T-helper 1 cell treated with Interleukin-12 subunit alpha and Interleukin-12 subunit beta and Interleukin-4 antibody, amounts not matched to agents 30 μg/mL and 1 μg/mL, for 36 hours (primary cell): ENCODE data around the gene COL4A2.
A peak's percentile ranks its signal among the peaks of the same experiment; 100 is the strongest.
"Not testable (repeated sequence)": the region's sequence is repeated elsewhere in the genome, so short reads cannot be mapped to it uniquely, and the experiment has no call there.

Source experiments
- H3K27ac Mint-ChIP-seq: one replicate; pipeline ENCODE4 v1.8.0; 2021; ENCODE audit warnings: mild to moderate bottlenecking, mixed read lengths
- H3K27me3 Mint-ChIP-seq: one replicate; pipeline ENCODE4 v1.8.0; 2021; ENCODE audit warnings: low read depth, mixed read lengths
- H3K36me3 Mint-ChIP-seq: one replicate; pipeline ENCODE4 v1.8.0; 2021; ENCODE audit warnings: low read depth, mixed read lengths
- H3K4me1 Mint-ChIP-seq: one replicate; pipeline ENCODE4 v1.8.0; 2021; ENCODE audit warnings: low read depth, mixed read lengths
- H3K4me3 Mint-ChIP-seq: one replicate; pipeline ENCODE4 v1.8.0; 2021; ENCODE audit warnings: mild to moderate bottlenecking, moderate library complexity, mixed read lengths
- H3K9me3 Mint-ChIP-seq: one replicate; pipeline ENCODE4 v1.8.0; 2021; ENCODE audit warnings: mixed read lengths

The COL4A2 gene

GRCh38 chr13:110379358-110379757 is 72.3 kb downstream of the COL4A2 start:
- Mint-ChIP-seq H3K27me3 (peaks cover 14% of the 10 kb centered on the region), H3K4me1 (peaks cover 2% of the 10 kb centered on the region), H3K27ac (no peak overlapping the region), H3K9me3 (peaks cover 21% of the 10 kb centered on the region), H3K4me3 (no peak overlapping the region), H3K36me3 (no peaks in the 10 kb centered on the region)

- Mint-ChIP-seq H3K27me3 (peaks cover 12% of the 10 kb centered on the region), H3K4me1 (peaks cover 2% of the 10 kb centered on the region), H3K9me3 (peaks cover 25% of the 10 kb centered on the region), H3K36me3 (no peaks in the 10 kb centered on the region), H3K4me3 (no peak overlapping the region), H3K27ac (no peak overlapping the region)
Measured at GRCh38 chr13:110379905-110380341, 72.8 kb downstream of the COL4A2 start.

- Mint-ChIP-seq H3K27ac (peak overlapping the region; percentile 4), H3K4me1 (peaks cover 2% of the 10 kb centered on the region), H3K36me3 (peaks cover 2% of the 10 kb centered on the region), H3K9me3 (peaks cover 29% of the 10 kb centered on the region), H3K4me3 (no peak overlapping the region), H3K27me3 (peaks cover 8% of the 10 kb centered on the region)
Measured at GRCh38 chr13:110380359-110381028, 73.4 kb downstream of the COL4A2 start.

- no peak overlapping the region for H3K4me3 Mint-ChIP-seq
- H3K27ac Mint-ChIP-seq = no peak overlapping the region
- peaks cover 2% of the 10 kb centered on the region for H3K4me1 Mint-ChIP-seq
- peaks cover 2% of the 10 kb centered on the region for H3K36me3 Mint-ChIP-seq
- H3K9me3 Mint-ChIP-seq = peaks cover 29% of the 10 kb centered on the region
- H3K27me3 Mint-ChIP-seq = peaks cover 8% of the 10 kb centered on the region
Measured at GRCh38 chr13:110381029-110381360, 73.9 kb downstream of the COL4A2 start.

- Mint-ChIP-seq H3K4me3 (no peak overlapping the region), H3K4me1 (peaks cover 2% of the 10 kb centered on the region), H3K27me3 (peaks cover 8% of the 10 kb centered on the region), H3K9me3 (peaks cover 29% of the 10 kb centered on the region), H3K36me3 (peaks cover 2% of the 10 kb centered on the region), H3K27ac (no peak overlapping the region)
Measured at GRCh38 chr13:110382229-110382628, 75.1 kb downstream of the COL4A2 start.

- Mint-ChIP-seq H3K9me3 (peaks cover 29% of the 10 kb centered on the region), H3K4me1 (peaks cover 2% of the 10 kb centered on the region), H3K36me3 (peaks cover 2% of the 10 kb centered on the region), H3K27me3 (peaks cover 8% of the 10 kb centered on the region), H3K27ac (no peak overlapping the region), H3K4me3 (no peak overlapping the region)
Measured at GRCh38 chr13:110382830-110383229, 75.7 kb downstream of the COL4A2 start.

GRCh38 chr13:110387451-110388107 is 80.5 kb downstream of the COL4A2 start:
- Mint-ChIP-seq H3K4me3 (no peak overlapping the region), H3K4me1 (peaks cover 3% of the 10 kb centered on the region), H3K27me3 (peaks cover 34% of the 10 kb centered on the region), H3K27ac (no peak overlapping the region), H3K36me3 (peaks cover 2% of the 10 kb centered on the region), H3K9me3 (peaks cover 12% of the 10 kb centered on the region)

GRCh38 chr13:110388108-110388943 is 81.2 kb downstream of the COL4A2 start:
- Mint-ChIP-seq H3K4me1 (peaks cover 3% of the 10 kb centered on the region), H3K36me3 (peaks cover 2% of the 10 kb centered on the region), H3K27ac (no peak overlapping the region), H3K27me3 (peaks cover 34% of the 10 kb centered on the region), H3K4me3 (no peak overlapping the region), H3K9me3 (peaks cover 12% of the 10 kb centered on the region)

- no peak overlapping the region for H3K4me3 Mint-ChIP-seq
- H3K9me3 Mint-ChIP-seq = no peaks in the 10 kb centered on the region
- peaks cover 3% of the 10 kb centered on the region for H3K4me1 Mint-ChIP-seq
- H3K27me3 Mint-ChIP-seq = peaks cover 30% of the 10 kb centered on the region
- H3K27ac Mint-ChIP-seq = no peak overlapping the region
- H3K36me3 Mint-ChIP-seq = no peaks in the 10 kb centered on the region
Measured at GRCh38 chr13:110390567-110390966, 83.5 kb downstream of the COL4A2 start.

GRCh38 chr13:110391273-110391672 is 84.2 kb downstream of the COL4A2 start:
- peaks cover 35% of the 10 kb centered on the region for H3K27me3 Mint-ChIP-seq
- peaks cover 3% of the 10 kb centered on the region for H3K4me1 Mint-ChIP-seq

GRCh38 chr13:110392510-110393240 is 85.6 kb downstream of the COL4A2 start:
- H3K36me3 Mint-ChIP-seq = no peaks in the 10 kb centered on the region
- no peak overlapping the region for H3K4me3 Mint-ChIP-seq
- no peak overlapping the region for H3K27ac Mint-ChIP-seq
- H3K9me3 Mint-ChIP-seq = no peaks in the 10 kb centered on the region
- H3K4me1 Mint-ChIP-seq = peaks cover 3% of the 10 kb centered on the region
- peaks cover 47% of the 10 kb centered on the region for H3K27me3 Mint-ChIP-seq

More at GRCh38 chr13:110391273-110391672, 84.2 kb downstream of the COL4A2 start:
- H3K9me3 Mint-ChIP-seq = no peaks in the 10 kb centered on the region
- H3K27ac Mint-ChIP-seq = no peak overlapping the region
- H3K4me3 Mint-ChIP-seq = no peak overlapping the region
- H3K36me3 Mint-ChIP-seq = no peaks in the 10 kb centered on the region

- peaks cover 2% of the 10 kb centered on the region for H3K4me1 Mint-ChIP-seq
Measured at GRCh38 chr13:110393761-110394160, 86.7 kb downstream of the COL4A2 start.

GRCh38 chr13:110394371-110394841 is 87.3 kb downstream of the COL4A2 start:
- Mint-ChIP-seq H3K9me3 (no peaks in the 10 kb centered on the region), H3K27me3 (peaks cover 51% of the 10 kb centered on the region), H3K36me3 (no peaks in the 10 kb centered on the region), H3K4me3 (no peak overlapping the region), H3K27ac (no peak overlapping the region), H3K4me1 (no peaks in the 10 kb centered on the region)

More at GRCh38 chr13:110393761-110394160, 86.7 kb downstream of the COL4A2 start:
- Mint-ChIP-seq H3K9me3 (no peaks in the 10 kb centered on the region), H3K36me3 (no peaks in the 10 kb centered on the region), H3K27ac (no peak overlapping the region), H3K27me3 (peaks cover 55% of the 10 kb centered on the region), H3K4me3 (no peak overlapping the region)

GRCh38 chr13:110395616-110396015 is 88.5 kb downstream of the COL4A2 start:
- H3K9me3 Mint-ChIP-seq, H3K4me1 Mint-ChIP-seq, H3K36me3 Mint-ChIP-seq, H3K4me3 Mint-ChIP-seq, H3K27ac Mint-ChIP-seq: not testable (repeated sequence)
- peaks cover 61% of the 10 kb centered on the region for H3K27me3 Mint-ChIP-seq
